GM19463 (cell line): ENCODE data around the gene PITPNB.

Source experiments
- ATAC-seq: cut with Tn5 transposase; IDR thresholded peaks from one replicate; pipeline ENCODE4 v1.9.1; 2021; ENCODE audit warnings: mild to moderate bottlenecking, moderate library complexity; ENCODE audit not compliant: unreplicated experiment

PITPNB gene

GRCh38 chr22:27919942-27920755, 1.1 kb upstream of the PITPNB start:
- peak; percentile 31 for ATAC-seq

- no peak for ATAC-seq
Observed at GRCh38 chr22:27918341-27919221, 475 bp downstream of the PITPNB start.

- no peak for ATAC-seq
Observed at GRCh38 chr22:27915986-27916385, 3.1 kb downstream of the PITPNB start.

- no peak for ATAC-seq
Observed at GRCh38 chr22:27913162-27913741, 5.8 kb downstream of the PITPNB start.

- ATAC-seq, result no peak
Observed at GRCh38 chr22:27912101-27912500, 7.0 kb downstream of the PITPNB start.

- no peak for ATAC-seq
Observed at GRCh38 chr22:27911330-27911729, 7.7 kb downstream of the PITPNB start.

GRCh38 chr22:27906241-27906640, 12.8 kb downstream of the PITPNB start:
- no peak for ATAC-seq

- no peak for ATAC-seq
Observed at GRCh38 chr22:27905653-27906052, 13.4 kb downstream of the PITPNB start.

- no peak for ATAC-seq
Observed at GRCh38 chr22:27903805-27904473, 15.1 kb downstream of the PITPNB start.

GRCh38 chr22:27900153-27900552, 18.9 kb downstream of the PITPNB start:
- no peak for ATAC-seq

- peak; percentile 59 for ATAC-seq
Observed at GRCh38 chr22:27896245-27896644, 22.8 kb downstream of the PITPNB start.

- peak; percentile 92 for ATAC-seq
Observed at GRCh38 chr22:27895600-27895999, 23.5 kb downstream of the PITPNB start.

- ATAC-seq, result no peak
Observed at GRCh38 chr22:27892811-27893210, 26.2 kb downstream of the PITPNB start.

GRCh38 chr22:27892064-27892463, 27.0 kb downstream of the PITPNB start:
- no peak for ATAC-seq

GRCh38 chr22:27888310-27888709, 30.7 kb downstream of the PITPNB start:
- ATAC-seq, result no peak

- ATAC-seq, result no peak
Observed at GRCh38 chr22:27886843-27887151, 32.3 kb downstream of the PITPNB start.

- no peak for ATAC-seq
Observed at GRCh38 chr22:27885977-27886842, 32.8 kb downstream of the PITPNB start.

- ATAC-seq, result no peak
Observed at GRCh38 chr22:27883656-27884350, 35.3 kb downstream of the PITPNB start.

- ATAC-seq, result no peak
Observed at GRCh38 chr22:27882507-27883290, 36.4 kb downstream of the PITPNB start.
